ENCODE measurements around the gene CHD9. TPM values are rescaled to one million over a fixed set of nuclear protein-coding genes. Genes with fewer than 3 reads are reported as not detected.

Gene CHD9
- total RNA-seq, 1 experiment from 2014 or later = 18.9 TPM

DNA sequence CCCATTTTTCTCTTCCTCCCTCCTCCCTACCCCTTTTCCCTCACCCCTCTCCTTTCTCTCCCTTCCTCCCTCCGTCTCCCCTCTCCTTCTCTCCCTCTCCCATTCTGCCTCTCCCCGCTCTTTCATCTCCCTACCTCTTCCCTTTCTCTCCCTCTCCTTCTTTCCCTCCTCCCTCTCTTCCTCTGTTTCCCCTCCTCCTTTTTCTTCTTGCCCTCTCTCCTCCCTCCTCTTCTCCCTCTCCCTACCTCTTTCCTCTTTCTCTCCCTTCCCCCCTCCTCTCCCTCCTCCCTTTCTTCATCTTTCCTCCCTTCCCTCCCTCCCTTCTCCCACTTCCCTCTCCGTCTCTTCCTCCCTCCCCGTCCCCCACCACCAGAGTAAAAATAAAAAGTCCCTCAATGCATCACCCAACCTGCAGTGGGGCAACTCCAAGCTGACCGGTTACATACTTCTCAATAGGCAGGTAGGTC lies 12.5 kb upstream of the CHD9 start:
- ATAC-seq (no peak), DNase-seq (ENCODE audit: low read depth, low spot score) (no peak)
- no peak overlapping the region for H3K4me2 ChIP-seq (ENCODE audit: low read length)
- no peak overlapping the region for H3K4me3 ChIP-seq (replicated peaks in 1 of 2; ENCODE audit: low read depth in 1 of 2, low read length in 2 of 2)
- no peaks in the 10 kb centered on the region for H3K36me3 ChIP-seq (ENCODE audit: control insufficient read depth in 1 of 2, insufficient read depth in 2 of 2, low read length in 2 of 2)
- ChIA-PET RAD21 (ENCODE audit: low non-redundant PET in 1 of 2, low total read pairs in 2 of 2, uncharacterized antibody in 2 of 2, unreplicated experiment in 2 of 2) (no interaction called here), CTCF (no interaction called here), POLR2A (no interaction called here)
- H3K79me2 ChIP-seq (ENCODE audit: insufficient read depth, low read length) = no peaks in the 10 kb centered on the region
- H3K27me3 ChIP-seq (ENCODE audit: insufficient read depth, low read length) = no peaks in the 10 kb centered on the region
- TF ChIP-seq ELF1 (IDR thresholded peaks at IDR 0.05; ENCODE audit: borderline replicate concordance, low read depth) (no peak), ZNF274 (IDR thresholded peaks at IDR 0.05; ENCODE audit: low read depth, low read length) (no peak), SRF (IDR thresholded peaks at IDR 0.05; ENCODE audit: low read depth) (no peak), EZH2 (IDR thresholded peaks at IDR 0.05) (no peak), JUND (IDR thresholded peaks at IDR 0.05) (no peak), SIN3A (IDR thresholded peaks at IDR 0.05; ENCODE audit: low read depth) (no peak), YY1 (IDR thresholded peaks at IDR 0.05; ENCODE audit: extremely low read depth, insufficient replicate concordance, low read depth, low read length) (no peak), SP1 (IDR thresholded peaks at IDR 0.05; ENCODE audit: low read depth) (no peak), FOSL1 (IDR thresholded peaks at IDR 0.05; ENCODE audit: low read depth) (no peak), POLR2AphosphoS5 (IDR thresholded peaks at IDR 0.05; ENCODE audit: low read depth, low read length) (no peak), TCF7L2 (IDR thresholded peaks at IDR 0.05; ENCODE audit: borderline replicate concordance, extremely low read depth, insufficient read depth, insufficient read length) (no peak), POLR2A (IDR thresholded peaks at IDR 0.05; ENCODE audit: borderline replicate concordance, extremely low read depth, insufficient read depth, insufficient read length) (no peak)
- TF ChIP-seq, protein P1, sequence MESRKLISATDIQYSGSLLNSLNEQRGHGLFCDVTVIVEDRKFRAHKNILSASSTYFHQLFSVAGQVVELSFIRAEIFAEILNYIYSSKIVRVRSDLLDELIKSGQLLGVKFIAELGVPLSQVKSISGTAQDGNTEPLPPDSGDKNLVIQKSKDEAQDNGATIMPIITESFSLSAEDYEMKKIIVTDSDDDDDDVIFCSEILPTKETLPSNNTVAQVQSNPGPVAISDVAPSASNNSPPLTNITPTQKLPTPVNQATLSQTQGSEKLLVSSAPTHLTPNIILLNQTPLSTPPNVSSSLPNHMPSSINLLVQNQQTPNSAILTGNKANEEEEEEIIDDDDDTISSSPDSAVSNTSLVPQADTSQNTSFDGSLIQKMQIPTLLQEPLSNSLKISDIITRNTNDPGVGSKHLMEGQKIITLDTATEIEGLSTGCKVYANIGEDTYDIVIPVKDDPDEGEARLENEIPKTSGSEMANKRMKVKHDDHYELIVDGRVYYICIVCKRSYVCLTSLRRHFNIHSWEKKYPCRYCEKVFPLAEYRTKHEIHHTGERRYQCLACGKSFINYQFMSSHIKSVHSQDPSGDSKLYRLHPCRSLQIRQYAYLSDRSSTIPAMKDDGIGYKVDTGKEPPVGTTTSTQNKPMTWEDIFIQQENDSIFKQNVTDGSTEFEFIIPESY (IDR thresholded peaks at IDR 0.05; ENCODE audit: extremely low read depth, insufficient replicate concordance, low read length) = no peak
- TF ChIP-seq, protein P2, sequence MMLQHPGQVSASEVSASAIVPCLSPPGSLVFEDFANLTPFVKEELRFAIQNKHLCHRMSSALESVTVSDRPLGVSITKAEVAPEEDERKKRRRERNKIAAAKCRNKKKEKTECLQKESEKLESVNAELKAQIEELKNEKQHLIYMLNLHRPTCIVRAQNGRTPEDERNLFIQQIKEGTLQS (IDR thresholded peaks at IDR 0.05) = no peak
- TF ChIP-seq, protein P3, sequence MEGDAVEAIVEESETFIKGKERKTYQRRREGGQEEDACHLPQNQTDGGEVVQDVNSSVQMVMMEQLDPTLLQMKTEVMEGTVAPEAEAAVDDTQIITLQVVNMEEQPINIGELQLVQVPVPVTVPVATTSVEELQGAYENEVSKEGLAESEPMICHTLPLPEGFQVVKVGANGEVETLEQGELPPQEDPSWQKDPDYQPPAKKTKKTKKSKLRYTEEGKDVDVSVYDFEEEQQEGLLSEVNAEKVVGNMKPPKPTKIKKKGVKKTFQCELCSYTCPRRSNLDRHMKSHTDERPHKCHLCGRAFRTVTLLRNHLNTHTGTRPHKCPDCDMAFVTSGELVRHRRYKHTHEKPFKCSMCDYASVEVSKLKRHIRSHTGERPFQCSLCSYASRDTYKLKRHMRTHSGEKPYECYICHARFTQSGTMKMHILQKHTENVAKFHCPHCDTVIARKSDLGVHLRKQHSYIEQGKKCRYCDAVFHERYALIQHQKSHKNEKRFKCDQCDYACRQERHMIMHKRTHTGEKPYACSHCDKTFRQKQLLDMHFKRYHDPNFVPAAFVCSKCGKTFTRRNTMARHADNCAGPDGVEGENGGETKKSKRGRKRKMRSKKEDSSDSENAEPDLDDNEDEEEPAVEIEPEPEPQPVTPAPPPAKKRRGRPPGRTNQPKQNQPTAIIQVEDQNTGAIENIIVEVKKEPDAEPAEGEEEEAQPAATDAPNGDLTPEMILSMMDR (IDR thresholded peaks at IDR 0.05 in 2 of 3, conservative IDR thresholded peaks at IDR 0.05 in 1 of 3; ENCODE audit: borderline replicate concordance in 1 of 3, insufficient read depth in 1 of 3, low read depth in 2 of 3, low read length in 2 of 3) = no peak
- TF ChIP-seq, protein P4, sequence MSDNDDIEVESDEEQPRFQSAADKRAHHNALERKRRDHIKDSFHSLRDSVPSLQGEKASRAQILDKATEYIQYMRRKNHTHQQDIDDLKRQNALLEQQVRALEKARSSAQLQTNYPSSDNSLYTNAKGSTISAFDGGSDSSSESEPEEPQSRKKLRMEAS (IDR thresholded peaks at IDR 0.05) = no peak
- H3K27ac ChIP-seq (ENCODE audit: low read depth, low read length) = 0 out of 2 replicates have a peak overlapping the region, but pooled peaks have one; percentile 4
- no peak overlapping the region for H2AFZ ChIP-seq (ENCODE audit: low read depth, low read length, poor library complexity, severe bottlenecking)
- H3K9me2 ChIP-seq (ENCODE audit: insufficient read depth) = no peaks in the 10 kb centered on the region
- intact Hi-C loops (cut with micrococcal nuclease) = no loop called here
- no peaks in the 10 kb centered on the region for H3K9me3 ChIP-seq (ENCODE audit: control insufficient read depth in 1 of 2, insufficient read depth in 1 of 2, low read depth in 1 of 2, low read length in 2 of 2)
- H3K4me1 ChIP-seq (ENCODE audit: control insufficient read depth in 1 of 2, insufficient read depth in 2 of 2, low read length in 2 of 2) = peaks cover 0 to 3% of the 10 kb centered on the region in 2 experiments; a peak in 1 of 4 replicates
- BruUV-seq (replicated peaks) = no TSS peak
- no peaks in the 10 kb centered on the region for H4K20me1 ChIP-seq (ENCODE audit: insufficient read depth)
- H3K9ac ChIP-seq (ENCODE audit: low read length) = no peak overlapping the region

Measured in HCT116 (cell line).